ENCODE measurements around the gene MPV17L2. TPM values are rescaled to one million over a fixed set of nuclear protein-coding genes. Genes with fewer than 3 reads are reported as not detected.

Gene MPV17L2
- polyA plus RNA-seq, 1 donor from 2014 or later, result 17.7 TPM

DNA sequence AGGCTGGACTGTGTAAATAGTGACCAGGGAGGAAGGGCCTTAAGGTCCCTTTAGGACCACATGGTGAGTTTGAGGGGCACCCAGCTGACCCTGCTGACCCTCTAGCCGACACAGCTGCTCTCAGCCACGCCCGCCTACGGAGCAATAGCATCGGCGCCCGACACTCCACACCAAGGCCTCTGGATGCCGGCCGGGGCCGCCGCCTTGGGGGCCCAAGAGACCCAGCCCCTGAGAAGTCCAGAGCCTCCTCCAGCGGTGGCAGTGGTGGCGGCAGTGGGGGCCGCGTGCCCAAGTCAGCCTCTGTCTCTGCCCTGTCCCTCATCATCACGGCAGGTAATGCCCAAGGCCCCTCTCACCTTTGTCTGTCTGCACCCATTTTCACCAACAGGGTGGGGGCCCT, 48.7 kb upstream of the MPV17L2 start:
- Histone ChIP-seq H3K79me2 (replicated peaks; ENCODE audit: insufficient read depth, low read length) (no peaks in the 10 kb centered on the region), H3K4me2 (ENCODE audit: low read length) (no peak overlapping the region), H3K27me3 (ENCODE audit: insufficient read depth, low read depth, low read length) (no peaks in the 10 kb centered on the region), H2AFZ (ENCODE audit: low read depth, low read length) (no peak overlapping the region), H3K9me2 (ENCODE audit: insufficient read depth, low read length) (no peaks in the 10 kb centered on the region), H3K36me3 (ENCODE audit: insufficient read depth, low read length) (no peaks in the 10 kb centered on the region), H3F3A (ENCODE audit: insufficient read depth, low read length, poor library complexity, severe bottlenecking) (no peaks in the 10 kb centered on the region), H3K9ac (ENCODE audit: low read length) (no peak overlapping the region), H3K4me3 (ENCODE audit: low read length) (no peak overlapping the region), H3K9me3 (ENCODE audit: low read length) (no peaks in the 10 kb centered on the region), H4K20me1 (ENCODE audit: insufficient read depth) (no peaks in the 10 kb centered on the region), H3K27ac (ENCODE audit: low read length) (no peak overlapping the region)
- TF ChIP-seq RAD21 (conservative IDR thresholded peaks at IDR 0.05), result no peak
- no peak for TF ChIP-seq SMC3 (conservative IDR thresholded peaks at IDR 0.05; ENCODE audit: poor library complexity)
- no peak for TF ChIP-seq POLR2AphosphoS5 (IDR thresholded peaks at IDR 0.05)
- TF ChIP-seq, protein P1, sequence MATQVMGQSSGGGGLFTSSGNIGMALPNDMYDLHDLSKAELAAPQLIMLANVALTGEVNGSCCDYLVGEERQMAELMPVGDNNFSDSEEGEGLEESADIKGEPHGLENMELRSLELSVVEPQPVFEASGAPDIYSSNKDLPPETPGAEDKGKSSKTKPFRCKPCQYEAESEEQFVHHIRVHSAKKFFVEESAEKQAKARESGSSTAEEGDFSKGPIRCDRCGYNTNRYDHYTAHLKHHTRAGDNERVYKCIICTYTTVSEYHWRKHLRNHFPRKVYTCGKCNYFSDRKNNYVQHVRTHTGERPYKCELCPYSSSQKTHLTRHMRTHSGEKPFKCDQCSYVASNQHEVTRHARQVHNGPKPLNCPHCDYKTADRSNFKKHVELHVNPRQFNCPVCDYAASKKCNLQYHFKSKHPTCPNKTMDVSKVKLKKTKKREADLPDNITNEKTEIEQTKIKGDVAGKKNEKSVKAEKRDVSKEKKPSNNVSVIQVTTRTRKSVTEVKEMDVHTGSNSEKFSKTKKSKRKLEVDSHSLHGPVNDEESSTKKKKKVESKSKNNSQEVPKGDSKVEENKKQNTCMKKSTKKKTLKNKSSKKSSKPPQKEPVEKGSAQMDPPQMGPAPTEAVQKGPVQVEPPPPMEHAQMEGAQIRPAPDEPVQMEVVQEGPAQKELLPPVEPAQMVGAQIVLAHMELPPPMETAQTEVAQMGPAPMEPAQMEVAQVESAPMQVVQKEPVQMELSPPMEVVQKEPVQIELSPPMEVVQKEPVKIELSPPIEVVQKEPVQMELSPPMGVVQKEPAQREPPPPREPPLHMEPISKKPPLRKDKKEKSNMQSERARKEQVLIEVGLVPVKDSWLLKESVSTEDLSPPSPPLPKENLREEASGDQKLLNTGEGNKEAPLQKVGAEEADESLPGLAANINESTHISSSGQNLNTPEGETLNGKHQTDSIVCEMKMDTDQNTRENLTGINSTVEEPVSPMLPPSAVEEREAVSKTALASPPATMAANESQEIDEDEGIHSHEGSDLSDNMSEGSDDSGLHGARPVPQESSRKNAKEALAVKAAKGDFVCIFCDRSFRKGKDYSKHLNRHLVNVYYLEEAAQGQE (IDR thresholded peaks at IDR 0.05; ENCODE audit: borderline replicate concordance), result no peak
- TF ChIP-seq MXI1 (conservative IDR thresholded peaks at IDR 0.05; ENCODE audit: poor library complexity, severe bottlenecking), result no peak
- TF ChIP-seq EZH2 (IDR thresholded peaks at IDR 0.05; ENCODE audit: borderline replicate concordance, insufficient read depth, low read length, poor library complexity, severe bottlenecking), result no peak
- TF ChIP-seq CTCF (IDR thresholded peaks at IDR 0.05; ENCODE audit: poor library complexity, severe bottlenecking), result no peak
- TF ChIP-seq TAF1 (IDR thresholded peaks at IDR 0.05; ENCODE audit: low read depth), result no peak
- no peak for TF ChIP-seq EP300 (conservative IDR thresholded peaks at IDR 0.05; ENCODE audit: poor library complexity, severe bottlenecking)

DNA sequence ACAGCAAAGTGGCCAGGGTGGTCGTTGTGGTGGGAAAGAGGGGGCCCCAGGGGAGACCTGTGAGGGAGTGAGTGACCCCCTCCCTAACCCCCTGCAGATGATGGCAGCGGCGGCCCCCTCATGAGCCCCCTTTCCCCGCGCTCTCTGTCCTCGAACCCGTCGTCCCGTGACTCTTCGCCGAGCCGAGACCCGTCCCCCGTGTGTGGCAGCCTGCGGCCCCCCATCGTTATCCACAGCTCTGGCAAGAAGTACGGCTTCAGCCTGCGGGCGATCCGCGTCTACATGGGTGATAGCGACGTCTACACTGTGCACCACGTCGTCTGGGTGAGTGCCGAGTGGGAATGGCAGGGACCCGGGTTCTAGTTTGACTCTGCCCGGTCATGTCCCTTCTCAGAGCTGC, 48.1 kb upstream of the MPV17L2 start:
- Histone ChIP-seq H3K9ac (ENCODE audit: low read length) (no peak overlapping the region), H4K20me1 (ENCODE audit: insufficient read depth) (no peaks in the 10 kb centered on the region), H3K9me2 (ENCODE audit: insufficient read depth, low read length) (no peaks in the 10 kb centered on the region), H3F3A (ENCODE audit: insufficient read depth, low read length, poor library complexity, severe bottlenecking) (no peaks in the 10 kb centered on the region), H3K4me3 (ENCODE audit: low read length) (no peak overlapping the region), H3K4me2 (ENCODE audit: low read length) (no peak overlapping the region), H3K27ac (ENCODE audit: low read length) (no peak overlapping the region), H3K79me2 (replicated peaks; ENCODE audit: insufficient read depth, low read length) (no peaks in the 10 kb centered on the region), H3K36me3 (ENCODE audit: insufficient read depth, low read length) (no peaks in the 10 kb centered on the region), H3K27me3 (ENCODE audit: insufficient read depth, low read depth, low read length) (no peaks in the 10 kb centered on the region), H3K9me3 (ENCODE audit: low read length) (no peaks in the 10 kb centered on the region), H2AFZ (ENCODE audit: low read depth, low read length) (no peak overlapping the region)
- no peak for TF ChIP-seq MXI1 (conservative IDR thresholded peaks at IDR 0.05; ENCODE audit: poor library complexity, severe bottlenecking)
- no peak for TF ChIP-seq EZH2 (IDR thresholded peaks at IDR 0.05; ENCODE audit: borderline replicate concordance, insufficient read depth, low read length, poor library complexity, severe bottlenecking)
- TF ChIP-seq POLR2AphosphoS5 (IDR thresholded peaks at IDR 0.05), result no peak
- TF ChIP-seq EP300 (conservative IDR thresholded peaks at IDR 0.05; ENCODE audit: poor library complexity, severe bottlenecking), result no peak
